GM21619 (cell line): ENCODE results near the gene ESYT2.
A peak's percentile ranks its signal among the peaks of the same experiment; 100 is the strongest.
"Not testable (repeated sequence)": the region's sequence is repeated elsewhere in the genome, so short reads cannot be mapped to it uniquely, and the experiment has no call there.

Experiments used
- ATAC-seq: cut with Tn5 transposase; IDR thresholded peaks from one replicate; pipeline ENCODE4 v1.9.1; 2021; ENCODE audit not compliant: unreplicated experiment

Gene ESYT2, protein sequence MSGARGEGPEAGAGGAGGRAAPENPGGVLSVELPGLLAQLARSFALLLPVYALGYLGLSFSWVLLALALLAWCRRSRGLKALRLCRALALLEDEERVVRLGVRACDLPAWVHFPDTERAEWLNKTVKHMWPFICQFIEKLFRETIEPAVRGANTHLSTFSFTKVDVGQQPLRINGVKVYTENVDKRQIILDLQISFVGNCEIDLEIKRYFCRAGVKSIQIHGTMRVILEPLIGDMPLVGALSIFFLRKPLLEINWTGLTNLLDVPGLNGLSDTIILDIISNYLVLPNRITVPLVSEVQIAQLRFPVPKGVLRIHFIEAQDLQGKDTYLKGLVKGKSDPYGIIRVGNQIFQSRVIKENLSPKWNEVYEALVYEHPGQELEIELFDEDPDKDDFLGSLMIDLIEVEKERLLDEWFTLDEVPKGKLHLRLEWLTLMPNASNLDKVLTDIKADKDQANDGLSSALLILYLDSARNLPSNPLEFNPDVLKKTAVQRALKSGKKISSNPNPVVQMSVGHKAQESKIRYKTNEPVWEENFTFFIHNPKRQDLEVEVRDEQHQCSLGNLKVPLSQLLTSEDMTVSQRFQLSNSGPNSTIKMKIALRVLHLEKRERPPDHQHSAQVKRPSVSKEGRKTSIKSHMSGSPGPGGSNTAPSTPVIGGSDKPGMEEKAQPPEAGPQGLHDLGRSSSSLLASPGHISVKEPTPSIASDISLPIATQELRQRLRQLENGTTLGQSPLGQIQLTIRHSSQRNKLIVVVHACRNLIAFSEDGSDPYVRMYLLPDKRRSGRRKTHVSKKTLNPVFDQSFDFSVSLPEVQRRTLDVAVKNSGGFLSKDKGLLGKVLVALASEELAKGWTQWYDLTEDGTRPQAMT

DNA sequence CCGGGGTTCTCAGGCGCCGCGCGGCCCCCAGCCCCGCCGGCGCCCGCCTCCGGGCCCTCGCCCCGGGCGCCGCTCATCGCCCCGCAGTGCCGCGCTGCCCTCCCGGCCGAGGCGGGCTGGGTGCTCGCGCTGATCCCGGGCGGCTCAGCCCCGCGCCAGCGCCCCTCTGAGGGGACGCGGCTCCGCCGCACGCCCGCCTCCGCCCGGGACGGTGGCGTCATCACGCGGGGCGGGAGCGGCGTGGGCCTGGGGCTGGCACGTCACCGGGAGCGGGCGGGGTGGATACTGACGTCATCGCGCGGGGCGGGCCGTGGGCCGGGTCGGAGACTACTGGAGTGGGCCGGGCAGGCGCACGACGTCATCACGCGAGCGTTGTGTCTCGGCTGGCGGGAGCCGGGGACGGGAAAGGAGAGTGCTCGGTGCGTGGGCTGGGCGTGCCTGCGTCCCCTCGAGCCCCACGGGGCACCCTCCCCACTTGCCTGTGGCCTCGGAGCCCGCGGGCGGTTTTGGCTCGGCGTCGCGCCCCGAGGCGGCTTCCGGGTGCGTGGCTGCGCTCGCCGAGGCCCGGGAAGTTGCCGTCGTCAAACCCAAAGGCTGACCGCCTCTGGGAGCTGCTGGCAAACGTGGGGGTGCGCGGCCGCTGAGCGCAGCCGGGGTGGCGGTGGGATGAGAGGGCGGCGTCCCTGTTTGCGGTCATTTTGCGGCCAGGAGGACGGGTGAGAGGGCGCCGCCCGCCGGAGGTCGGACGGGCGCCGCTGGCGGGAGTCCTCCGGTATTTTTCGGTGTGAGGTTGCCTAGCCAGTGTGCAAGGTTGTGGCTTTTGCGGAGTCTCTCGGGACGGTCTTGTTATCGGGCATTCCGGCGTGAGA lies at the start of gene ESYT2:
ESYT2 (minus strand) TSS at position 168 of the 869 bp plus-strand sequence; CDS start at position 77, 91 bp downstream.
- ATAC-seq: peak; percentile 77

DNA sequence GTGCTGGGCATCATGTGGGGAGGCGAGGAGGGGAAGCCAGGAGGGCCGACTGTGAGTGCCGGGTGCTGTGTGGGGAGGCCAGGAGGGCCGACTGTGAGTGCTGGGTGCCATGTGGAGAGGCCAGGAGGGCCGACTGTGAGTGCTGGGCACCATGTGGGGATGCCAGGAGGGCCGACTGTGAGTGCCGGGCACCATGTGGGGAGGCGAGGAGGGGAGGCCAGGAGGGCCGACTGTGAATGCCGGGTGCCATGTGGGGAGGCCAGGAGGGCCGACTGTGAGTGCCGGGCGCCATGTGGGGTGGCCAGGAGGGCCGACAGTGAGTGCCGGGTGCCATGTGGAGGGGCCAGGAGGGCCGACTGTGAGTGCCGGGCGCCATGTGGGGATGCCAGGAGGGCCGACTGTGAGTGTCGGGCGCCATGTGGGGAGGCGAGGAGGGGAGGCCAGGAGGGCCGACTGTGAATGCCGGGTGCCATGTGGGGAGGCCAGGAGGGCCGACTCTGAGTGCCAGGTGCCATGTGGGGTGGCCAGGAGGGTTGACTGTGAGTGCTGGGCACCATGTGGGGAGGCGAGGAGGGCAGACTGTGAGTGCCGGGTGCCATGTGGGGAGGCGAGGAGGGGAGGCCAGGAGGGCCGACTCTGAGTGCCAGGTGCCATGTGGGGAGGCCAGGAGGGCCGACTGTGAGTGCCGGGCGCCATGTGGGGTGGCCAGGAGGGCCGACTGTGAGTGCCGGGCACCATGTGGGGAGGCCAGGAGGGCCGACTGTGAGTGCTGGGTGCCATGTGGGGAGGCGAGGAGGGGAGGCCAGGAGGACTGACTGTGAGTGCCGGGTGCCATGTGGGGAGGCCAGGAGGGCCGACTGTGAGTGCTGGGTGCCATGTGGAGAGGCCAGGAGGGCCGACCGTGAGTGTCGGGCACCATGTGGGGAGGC lies 49.1 kb upstream of the ESYT2 start:
- not testable (repeated sequence) for ATAC-seq

DNA sequence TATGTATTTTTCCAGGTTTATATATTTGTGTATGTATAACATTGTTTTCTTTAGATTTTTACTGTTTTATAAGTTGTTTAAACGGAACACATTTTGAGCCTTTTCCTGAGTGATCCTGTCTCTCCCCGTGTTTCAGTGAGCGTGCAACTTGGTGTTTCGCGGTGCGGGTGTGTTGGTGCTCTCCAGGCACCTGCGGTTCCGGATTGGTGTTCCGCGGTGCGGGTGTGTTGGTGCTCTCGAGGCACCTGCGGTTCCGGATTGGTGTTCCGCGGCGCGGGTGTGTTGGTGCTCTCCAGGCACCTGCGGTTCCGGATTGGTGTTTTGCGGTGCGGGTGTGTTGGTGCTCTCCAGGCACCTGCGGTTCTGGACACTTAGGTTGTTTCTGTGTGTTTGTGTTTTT lies 47.7 kb upstream of the ESYT2 start:
- no peak for ATAC-seq

DNA sequence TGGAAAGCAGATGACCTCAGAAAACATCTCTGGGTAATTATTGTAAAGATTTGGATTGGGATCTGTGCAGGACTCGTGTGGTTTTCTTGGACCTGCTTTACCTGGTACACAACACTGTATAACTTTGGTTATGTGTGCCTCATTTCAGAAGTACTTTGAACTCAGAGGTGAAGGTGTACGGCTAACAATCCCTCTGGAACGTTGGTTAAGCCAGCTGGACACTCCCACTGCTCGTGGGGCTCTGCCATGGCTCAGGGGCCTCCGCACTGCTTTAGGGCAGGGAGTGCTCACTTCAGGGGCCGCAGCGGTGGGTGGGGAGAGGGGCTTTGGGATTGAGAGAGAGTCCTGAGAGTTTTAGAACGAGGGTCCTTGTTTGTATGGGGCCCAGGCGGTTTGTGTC lies 40.6 kb upstream of the ESYT2 start:
- ATAC-seq: no peak

DNA sequence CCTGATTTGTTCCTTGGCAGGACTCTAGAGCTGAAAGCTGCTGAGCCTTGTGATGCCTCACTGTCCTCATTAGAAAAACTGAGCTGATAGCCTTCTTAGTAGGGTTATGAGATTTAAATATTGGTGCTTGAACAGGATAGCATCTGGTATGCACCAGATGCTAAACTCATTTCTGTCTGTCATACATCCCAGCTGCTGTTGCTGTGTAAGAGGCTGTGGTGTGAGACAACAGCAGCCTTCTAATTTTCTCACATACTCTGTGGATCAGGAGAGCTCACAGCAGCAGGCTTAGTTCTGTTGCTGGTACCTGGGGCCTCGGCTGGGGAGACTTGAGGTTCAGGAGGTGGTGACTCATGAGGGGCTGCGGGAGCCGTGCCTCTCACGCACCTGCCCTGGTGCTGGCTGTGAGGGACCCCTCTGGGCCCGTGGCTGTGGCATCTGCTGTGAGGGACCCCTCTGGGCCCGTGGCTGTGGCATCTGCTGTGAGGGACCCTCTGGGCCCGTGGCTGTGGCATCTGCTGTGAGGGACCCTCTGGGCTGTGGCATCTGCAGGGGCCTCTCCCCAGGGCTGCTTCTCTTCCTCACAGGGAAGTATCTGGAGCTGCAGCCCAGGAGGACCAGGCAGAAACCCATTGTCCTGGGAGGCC lies 39.6 kb upstream of the ESYT2 start:
- ATAC-seq: no peak

DNA sequence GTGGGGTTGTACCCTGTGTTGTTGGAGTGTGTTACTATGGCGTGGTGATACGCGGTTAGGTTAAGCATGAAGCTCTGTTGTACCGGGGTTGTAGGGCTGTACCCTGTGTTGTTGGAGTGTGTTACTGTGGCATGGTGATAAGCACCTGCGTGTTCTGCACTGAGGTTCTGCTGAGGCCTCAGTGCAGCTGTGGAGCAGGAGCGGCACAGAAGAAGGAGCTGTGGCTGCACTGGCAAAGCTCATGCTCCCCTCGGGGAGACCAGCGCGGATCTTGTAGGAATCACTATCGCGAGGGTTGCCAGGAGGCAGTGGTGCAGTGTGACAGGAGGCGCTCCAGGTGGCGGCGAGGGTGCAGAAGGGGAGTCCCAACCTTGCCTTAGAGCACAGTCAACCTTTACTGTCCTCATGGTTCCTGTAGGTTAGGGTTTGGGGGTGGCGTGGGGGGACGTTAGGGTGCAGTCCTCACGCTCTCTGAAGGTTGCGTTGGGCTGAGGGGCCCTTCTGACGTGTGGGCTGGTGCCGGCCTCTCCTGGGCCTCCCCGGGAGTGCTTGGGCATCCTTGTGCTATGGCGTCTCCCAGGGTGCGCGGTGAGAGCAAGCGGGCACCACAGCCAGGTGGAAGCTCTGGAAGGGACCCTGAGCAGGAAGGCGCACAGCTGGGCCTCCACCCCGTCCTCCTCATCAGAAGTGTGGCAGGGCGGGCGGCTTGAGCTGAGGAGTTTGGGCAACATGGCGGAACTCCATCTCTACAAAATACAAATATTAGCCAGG lies 38.1 kb upstream of the ESYT2 start:
- ATAC-seq: no peak

DNA sequence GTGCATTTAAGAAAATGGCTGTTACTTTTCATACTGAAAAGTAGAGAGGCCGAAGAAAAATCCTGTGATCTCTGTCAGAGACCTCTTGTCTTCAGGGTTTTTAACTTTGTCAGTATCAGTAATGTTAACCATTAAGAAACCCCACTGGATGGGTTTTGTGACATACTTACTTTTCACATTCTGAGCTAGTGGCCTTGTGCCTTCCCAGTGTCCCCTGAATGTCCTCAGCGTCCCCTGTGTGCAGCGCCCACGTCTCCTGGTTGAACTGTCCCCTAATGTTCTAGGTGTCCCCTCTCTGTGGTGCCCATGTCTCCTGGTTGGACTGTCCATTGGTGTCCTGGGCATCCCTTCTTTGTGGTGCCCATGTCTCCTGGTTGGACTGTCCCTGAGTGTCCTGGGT lies 36.7 kb upstream of the ESYT2 start:
- no peak for ATAC-seq

DNA sequence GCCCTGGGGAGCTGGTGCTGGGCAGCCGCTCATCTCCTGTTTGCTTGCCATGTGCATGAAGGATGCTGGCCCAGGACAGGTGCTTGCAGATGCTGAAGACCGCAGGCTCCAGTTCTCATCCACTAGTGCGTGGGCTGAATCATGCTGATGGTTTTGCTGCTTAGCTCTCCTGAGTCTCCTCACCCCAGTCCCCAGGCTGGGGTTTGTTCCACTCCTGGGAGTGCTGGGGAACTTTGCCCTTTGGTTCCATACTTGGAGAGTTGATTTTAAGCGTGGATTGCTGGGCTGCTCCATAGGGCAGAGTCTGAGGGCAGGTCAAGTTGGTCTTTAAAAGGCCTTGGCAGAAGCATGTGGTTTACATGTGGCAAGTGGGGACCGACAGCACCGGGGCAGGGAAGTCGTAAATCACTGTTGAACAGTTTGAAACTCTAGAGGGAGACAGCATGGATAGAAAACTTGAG lies 36.2 kb upstream of the ESYT2 start:
- ATAC-seq: no peak

DNA sequence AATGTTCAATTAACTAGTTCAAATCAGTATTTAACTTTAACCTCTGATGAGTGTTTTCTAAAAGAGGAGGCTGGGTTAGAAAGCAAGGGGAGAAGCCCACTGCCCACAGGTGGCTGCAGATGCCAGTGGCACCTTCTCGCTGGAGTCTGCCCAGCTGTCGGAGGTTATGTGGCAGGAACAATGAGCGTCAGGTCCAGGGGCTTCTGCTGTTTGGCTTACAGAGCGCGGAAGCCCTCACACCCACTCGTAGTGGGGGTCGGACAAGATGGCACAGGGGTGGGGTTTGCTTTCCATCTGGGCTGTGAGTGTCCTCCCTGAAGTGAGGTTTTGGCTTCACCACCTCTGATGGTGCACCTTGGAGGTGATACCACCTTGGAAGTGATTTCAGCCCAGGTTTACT lies 35.5 kb upstream of the ESYT2 start:
- ATAC-seq: no peak

DNA sequence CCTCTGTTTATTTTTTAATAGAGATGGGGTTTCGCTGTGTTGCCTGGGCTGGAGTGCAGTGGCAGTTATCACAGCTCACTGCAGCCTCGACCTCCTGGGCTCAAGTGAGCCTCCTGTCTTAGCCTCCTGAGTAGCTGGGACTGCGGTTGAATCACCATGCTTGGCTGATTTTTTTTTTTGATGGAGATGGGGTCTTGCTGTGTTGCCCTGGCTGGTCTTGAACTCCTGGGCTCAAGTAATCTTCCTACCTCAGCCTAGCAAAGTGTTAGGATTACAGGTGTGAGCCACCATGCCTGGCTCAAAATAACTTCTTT lies 35.2 kb upstream of the ESYT2 start:
- ATAC-seq: no peak

DNA sequence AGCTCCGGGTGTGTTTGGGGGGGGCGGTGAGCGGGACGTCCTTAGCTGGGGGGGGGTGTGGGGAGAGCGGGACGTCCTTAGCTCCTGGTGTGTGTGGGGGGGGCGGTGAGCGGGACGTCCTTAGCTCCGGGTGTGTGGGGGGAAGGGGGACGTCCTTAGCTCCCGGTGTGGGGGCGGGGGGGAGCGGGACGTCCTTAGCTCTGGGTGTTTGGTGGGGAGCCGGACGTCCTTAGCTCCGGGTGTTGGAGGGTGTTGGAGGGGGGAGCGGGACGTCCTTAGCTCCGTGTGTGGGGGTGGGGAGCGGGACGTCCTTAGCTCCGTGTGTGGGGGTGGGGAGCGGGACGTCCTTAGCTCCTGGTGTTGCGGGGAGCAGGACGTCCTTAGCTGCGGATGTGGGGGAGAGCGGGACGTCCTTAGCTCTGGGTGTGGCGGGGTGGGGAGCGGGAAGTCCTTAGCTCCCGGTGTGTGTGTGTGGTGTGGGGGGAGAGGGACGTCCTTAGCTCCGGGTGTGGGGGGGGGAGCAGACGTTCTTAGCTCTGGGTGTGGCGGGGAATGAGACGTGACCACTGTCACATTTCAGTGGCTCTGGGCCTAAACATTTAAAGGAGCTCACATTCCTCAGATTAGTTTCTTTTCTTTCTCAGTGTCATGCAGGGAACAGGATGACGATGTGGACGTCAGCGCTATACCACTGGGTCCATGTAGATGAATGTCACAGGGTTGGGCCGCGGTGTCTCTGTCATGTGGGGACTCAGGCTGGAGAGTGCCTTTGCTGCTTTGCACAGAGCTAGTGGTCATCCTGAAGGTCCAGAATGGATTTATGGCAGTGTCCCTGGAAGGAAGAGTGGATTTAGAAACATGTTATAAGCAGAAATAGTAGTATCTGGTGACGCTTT lies 34.5 kb upstream of the ESYT2 start:
- ATAC-seq: peak; percentile 38

DNA sequence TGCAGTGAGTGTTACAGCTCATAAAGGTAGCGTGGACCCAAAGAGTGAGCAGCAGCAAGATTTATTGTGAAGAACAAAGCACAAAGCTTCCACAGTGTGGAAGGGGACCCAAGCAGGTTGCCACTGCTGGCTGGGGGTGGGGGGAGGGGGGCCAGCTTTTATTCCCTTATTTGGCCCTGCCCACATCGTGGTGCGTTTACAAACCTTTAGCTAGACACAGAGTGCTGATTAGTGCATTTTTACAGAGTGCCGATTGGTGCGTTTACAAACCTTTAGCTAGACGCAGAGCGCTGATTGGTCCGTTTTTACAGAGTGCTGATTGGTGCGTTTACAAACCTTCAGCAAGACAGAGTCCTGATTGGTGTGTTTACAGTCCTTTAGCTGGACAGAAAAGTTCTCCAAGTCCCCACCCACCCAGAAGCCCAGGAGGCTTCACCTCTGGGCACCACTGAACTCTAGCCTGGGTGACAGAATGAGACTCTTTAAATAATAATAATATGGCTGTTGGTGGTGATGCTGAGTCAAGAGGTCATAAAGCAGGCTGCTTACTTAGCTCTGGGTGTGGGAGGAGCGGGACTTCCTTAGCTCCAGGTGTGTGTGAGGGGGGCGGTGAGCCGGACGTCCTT lies 33.8 kb upstream of the ESYT2 start:
- peak; percentile 59 for ATAC-seq

DNA sequence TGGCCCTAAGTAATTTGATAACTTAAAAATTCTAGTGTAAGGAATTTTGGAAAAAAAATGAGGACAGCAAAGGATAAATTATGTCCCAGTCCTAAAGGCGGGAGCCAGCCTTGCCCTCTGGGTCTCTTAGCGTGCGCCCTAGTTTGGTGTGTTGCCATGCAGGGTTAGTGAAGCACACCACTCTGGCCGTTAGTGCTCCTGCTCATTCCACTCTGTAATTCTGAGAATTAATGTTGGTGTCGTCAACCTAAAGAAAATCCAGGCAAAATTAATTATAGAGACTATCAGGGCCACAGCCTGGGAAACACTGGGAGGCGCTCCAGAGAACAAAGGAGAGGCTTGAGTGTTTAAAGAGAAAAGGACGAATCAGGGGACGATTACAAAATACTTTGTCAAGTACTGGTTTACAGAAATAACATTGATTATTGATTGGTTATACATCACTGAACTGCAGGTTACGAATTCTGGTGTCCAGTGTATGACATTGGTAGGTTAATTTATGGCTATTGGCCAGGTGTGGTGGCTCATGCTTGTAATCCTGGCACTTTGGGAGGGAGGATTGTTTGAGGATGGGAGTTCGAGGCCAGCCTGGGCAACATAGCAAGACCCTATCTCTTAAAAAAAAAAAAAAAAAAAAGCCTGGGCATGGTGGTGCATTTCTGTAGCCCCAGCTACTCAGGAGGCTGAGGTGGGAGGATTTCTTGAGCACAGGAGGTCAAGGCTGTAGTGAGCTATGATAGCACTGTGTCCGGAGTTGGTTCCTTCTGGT lies 32.8 kb upstream of the ESYT2 start:
- ATAC-seq: no peak

DNA sequence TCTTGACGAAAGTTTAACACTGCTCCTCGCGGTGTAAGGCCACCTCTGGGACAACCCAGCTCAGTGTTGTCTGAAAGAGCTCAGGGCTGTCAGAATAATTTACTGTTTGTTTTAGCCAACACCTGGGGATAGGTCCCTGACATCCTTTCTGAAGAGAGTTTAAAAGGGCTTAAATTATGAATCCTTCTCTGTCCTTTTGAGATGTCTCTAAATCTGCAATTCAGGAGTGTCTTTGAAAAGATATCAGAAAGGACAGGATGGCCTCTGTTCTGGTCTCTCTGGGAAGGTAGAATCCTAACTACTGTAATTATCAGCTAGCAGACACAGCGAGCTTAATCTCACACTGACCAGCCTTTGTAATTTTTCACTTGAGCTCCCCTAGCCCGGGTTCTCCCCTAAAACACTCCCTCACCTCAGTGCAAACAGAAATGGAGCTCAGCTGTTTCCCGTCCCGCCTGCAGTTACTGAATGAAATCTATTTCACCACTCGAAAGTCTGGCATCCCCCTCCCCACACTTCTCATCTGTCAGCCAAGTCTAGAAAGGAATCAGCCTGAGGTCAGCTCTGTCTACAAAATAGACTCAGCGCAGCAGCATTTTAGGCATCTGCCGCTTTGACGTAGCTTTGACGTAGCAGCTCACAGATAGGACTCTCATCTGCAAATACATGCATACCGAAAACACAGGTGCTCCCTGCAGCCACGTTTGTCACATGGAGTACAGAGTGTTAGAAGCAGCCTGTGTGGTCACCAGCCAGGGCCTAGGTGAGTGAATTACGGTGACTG lies 31.9 kb upstream of the ESYT2 start:
- no peak for ATAC-seq

DNA sequence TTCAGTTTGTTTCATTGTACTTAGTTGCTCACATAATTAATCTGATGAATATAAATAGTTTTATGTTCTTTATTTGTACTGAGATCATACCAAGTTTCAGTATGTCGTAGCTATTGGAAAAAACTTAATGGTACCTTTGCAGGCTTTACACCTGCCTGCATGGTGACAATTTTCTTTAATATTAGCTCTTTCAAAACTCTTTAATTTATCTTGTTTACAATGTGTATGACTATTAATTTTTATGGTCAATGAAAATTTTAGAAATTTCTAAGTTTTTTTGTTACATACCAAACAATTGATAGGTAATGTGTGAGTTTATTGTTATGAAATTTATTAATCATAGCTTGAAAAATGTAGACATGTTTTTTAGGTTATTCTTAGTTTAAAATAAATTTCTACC lies 31.1 kb upstream of the ESYT2 start:
- no peak for ATAC-seq
